GM19193 (cell line): ENCODE results near the gene SLTM.

ENCODE experiments used
- POLR2A ChIP-seq: IDR thresholded peaks from 4 replicates; pipeline ENCODE4 v1.6.1; 2011; ENCODE audit not compliant: insufficient read depth, insufficient read length; ENCODE audit errors: extremely low read depth

Gene SLTM

GRCh38 chr15:58933281-58934113 lies at the start of gene SLTM:
Gene SLTM (minus strand): TSS chr15:58933679. CDS start chr15:58933565, 114 bp downstream.
- TF ChIP-seq POLR2A: peak; percentile 99

- no peak for TF ChIP-seq POLR2A
These were observed 49.8 kb upstream of the SLTM start for GRCh38 chr15:58983261-58983660.

- no peak for TF ChIP-seq POLR2A
These were observed 48.5 kb upstream of the SLTM start for GRCh38 chr15:58981808-58982475.

- no peak for TF ChIP-seq POLR2A
These were observed 47.0 kb upstream of the SLTM start for GRCh38 chr15:58980351-58980939.

- TF ChIP-seq POLR2A: no peak
These were observed 44.4 kb upstream of the SLTM start for GRCh38 chr15:58977887-58978286.

GRCh38 chr15:58967479-58967878 lies 34.0 kb upstream of the SLTM start:
- TF ChIP-seq POLR2A: no peak

GRCh38 chr15:58966698-58967097 lies 33.2 kb upstream of the SLTM start:
- TF ChIP-seq POLR2A: no peak

GRCh38 chr15:58962662-58963565 lies 29.4 kb upstream of the SLTM start:
- TF ChIP-seq POLR2A: no peak

- no peak for TF ChIP-seq POLR2A
These were observed 28.7 kb upstream of the SLTM start for GRCh38 chr15:58962136-58962535.

- no peak for TF ChIP-seq POLR2A
These were observed 25.3 kb upstream of the SLTM start for GRCh38 chr15:58958811-58959210.

- no peak for TF ChIP-seq POLR2A
These were observed 23.9 kb upstream of the SLTM start for GRCh38 chr15:58957101-58957973.

GRCh38 chr15:58952751-58953150 lies 19.3 kb upstream of the SLTM start:
- no peak for TF ChIP-seq POLR2A

- TF ChIP-seq POLR2A: no peak
These were observed 18.0 kb upstream of the SLTM start for GRCh38 chr15:58951388-58952007.

GRCh38 chr15:58947179-58947578 lies 13.7 kb upstream of the SLTM start:
- no peak for TF ChIP-seq POLR2A

GRCh38 chr15:58934521-58934920 lies 1.0 kb upstream of the SLTM start:
- TF ChIP-seq POLR2A: no peak
